K562 (cell line): ENCODE measurements around the gene ARHGAP31. TPM values are rescaled to one million over a fixed set of nuclear protein-coding genes. Genes with fewer than 3 reads are reported as not detected.

ENCODE experiments used
- ATAC-seq: fragments of 200-7000 bp; cut with Tn5 transposase; 3 replicates; pipeline ENCODE4 v1.9.1; 2020; ENCODE audit warnings: moderate library complexity
- BruUV-seq: library from RNA; stranded (reverse); fragments of 400-500 nt; replicated peaks from 2 replicates; lab custom pipeline; 2021; lab: Mats Ljungman, UMichigan
- CTCF ChIA-PET: fragments of 300-600 bp; formaldehyde crosslinking; extraction: SDS; loops from one replicate; lab custom pipeline; 2021; ENCODE audit warnings: low intra/inter-chr PET ratio; lab: Yijun Ruan, JAX
- POLR2A ChIA-PET: fragments of 300-600, 350-650 bp; sonication (Branson Sonifier 250); formaldehyde crosslinking; extraction: SDS; loops from one replicate; lab custom pipeline; 2021; ENCODE audit warnings: antibody characterized with exemption, inconsistent platforms; lab: Yijun Ruan, JAX
- DNase-seq, 4 experiments: peaks; one replicate each; pipeline versions ENCODE4 v3.0.0 to v3.0.0-alpha.2; 2011 to 2018; ENCODE audit warnings: low spot score in 3 of 4, mixed read lengths in 3 of 4; ENCODE audit errors: extremely low read depth in 1 of 4
- FAIRE-seq: peaks from 2 replicates; lab custom pipeline; 2011; peaks lifted over from hg19 to GRCh38; lab: Jason Lieb, UNC
- H2AFZ ChIP-seq: 2 replicates; pipeline ENCODE4 v1.6.0; 2011; ENCODE audit warnings: low read depth, low read length, control low read depth, inconsistent platforms
- H3K27ac ChIP-seq: fragments of 200-600 bp; 3 replicates; pipeline ENCODE4 v1.8.0; 2011; ENCODE audit warnings: low read depth, mild to moderate bottlenecking, control low read depth, inconsistent platforms, low read length, moderate library complexity, mixed read lengths; ENCODE audit errors: extremely low read depth
- H3K27me3 ChIP-seq, 2 experiments: fragments of 300-600 bp in 1 of 2; 2 replicates in 1 of 2; 3 replicates in 1 of 2; pipeline versions ENCODE4 v1.6.0 to v1.8.0; 2011; ENCODE audit warnings: inconsistent platforms in 2 of 2, low read length in 2 of 2, mild to moderate bottlenecking in 1 of 2, mixed read lengths in 1 of 2, moderate library complexity in 1 of 2; ENCODE audit not compliant: control insufficient read depth in 2 of 2, insufficient read depth in 2 of 2
- H3K36me3 ChIP-seq: fragments of 300-600 bp; 3 replicates; pipeline ENCODE4 v1.8.0; 2011; ENCODE audit warnings: mild to moderate bottlenecking, low read length, inconsistent platforms; ENCODE audit not compliant: control insufficient read depth, insufficient read depth
- H3K4me1 ChIP-seq, 2 experiments: fragments of 200-600 bp in 1 of 2; replicated peaks in 1 of 2; 2 replicates in 1 of 2; 3 replicates in 1 of 2; pipeline versions ENCODE4 v1.5.1 to v1.8.0; 2011; ENCODE audit warnings: inconsistent platforms in 2 of 2, low read length in 2 of 2, mild to moderate bottlenecking in 1 of 2, mixed read lengths in 1 of 2, moderate library complexity in 1 of 2; ENCODE audit not compliant: control insufficient read depth in 2 of 2, insufficient read depth in 2 of 2
- H3K4me2 ChIP-seq: 2 replicates; pipeline ENCODE4 v1.6.1; 2011; ENCODE audit warnings: low read length, control low read depth, inconsistent platforms, mixed read lengths; ENCODE audit not compliant: insufficient read depth
- H3K4me3 ChIP-seq: fragments of 200-600 bp; sonication (generic), shearing (Covaris generic); 2 replicates; pipeline ENCODE4 v1.5.1; 2016; ENCODE audit warnings: control low read depth, inconsistent platforms
- H3K79me2 ChIP-seq: fragments of 200-600 bp; 3 replicates; pipeline ENCODE4 v1.8.0; 2011; ENCODE audit warnings: low read length, inconsistent platforms; ENCODE audit not compliant: control insufficient read depth, insufficient read depth
- H3K9ac ChIP-seq, 2 experiments: 2 replicates each; pipeline versions ENCODE4 v1.6.0 to v1.6.1; 2011; ENCODE audit warnings: low read depth in 2 of 2, low read length in 2 of 2, control low read depth in 1 of 2, inconsistent platforms in 1 of 2, mild to moderate bottlenecking in 1 of 2, mixed read lengths in 1 of 2; ENCODE audit not compliant: insufficient read depth in 1 of 2
- H3K9me1 ChIP-seq: one replicate; pipeline ENCODE4 v1.6.0; 2011; ENCODE audit warnings: inconsistent platforms, mild to moderate bottlenecking, low read length, moderate library complexity; ENCODE audit not compliant: control insufficient read depth, insufficient read depth
- H3K9me3 ChIP-seq: replicated peaks from 2 replicates; pipeline ENCODE4 v1.5.1; 2011; ENCODE audit warnings: low read depth, low read length, inconsistent platforms; ENCODE audit not compliant: control insufficient read depth, insufficient read depth
- H4K20me1 ChIP-seq: replicated peaks from 2 replicates; pipeline ENCODE4 v1.6.1; 2011; ENCODE audit warnings: low read length, inconsistent platforms, mixed read lengths; ENCODE audit not compliant: control insufficient read depth, insufficient read depth
- ETV6 ChIP-seq, 3 experiments: fragments of 150-350 bp in 1 of 3; sonication (generic) in 1 of 3; formaldehyde crosslinking in 1 of 3; IDR thresholded peaks; 2 replicates each; pipeline versions ENCODE4 v1.6.1 to v1.8.0; 2014 to 2022; ENCODE audit warnings: borderline replicate concordance in 2 of 3, low read depth in 2 of 3, antibody characterized with exemption in 1 of 3, low read length in 1 of 3, mild to moderate bottlenecking in 1 of 3, missing genetic modification reagents in 1 of 3
- MTA1 ChIP-seq: fragments of 450-650 bp; IDR thresholded peaks from 2 replicates; pipeline ENCODE4 v1.6.1; 2017; ENCODE audit warnings: borderline replicate concordance
- NFE2L1 ChIP-seq: fragments of 450-650 bp; IDR thresholded peaks from 2 replicates; pipeline ENCODE4 v1.6.1; 2016; ENCODE audit warnings: missing genetic modification characterization, low read depth, mild to moderate bottlenecking, missing compliant biosample characterization, moderate library complexity, borderline replicate concordance
- ZNF239 ChIP-seq: fragments of 250-450 bp; sonication (Bioruptor Pico); IDR thresholded peaks from 2 replicates; pipeline ENCODE4 v1.4.0; 2020; ENCODE audit warnings: mild to moderate bottlenecking
- WGBS: fragments of 100-300 bp; shearing (Covaris generic); methylation state at CpG from one replicate; pipeline ENCODE4 v1.1.6; 2016; ENCODE audit warnings: low coverage, mixed read lengths; ENCODE audit not compliant: insufficient coverage; ENCODE audit errors: missing lambda C conversion rate; 5-methylcytosine and 5-hydroxymethylcytosine counted together
- in situ Hi-C: fragments of 300-500 bp; cut with MboI; formaldehyde crosslinking; loops from 4 replicates; pipeline ENCODE4 v1.15.0; 2018; ENCODE audit warnings: inconsistent platforms, mixed read lengths
- intact Hi-C: fragments of 100-400 bp; cut with micrococcal nuclease; formaldehyde crosslinking; loops from 2 replicates; pipeline ENCODE4 v1.14.2; 2022
- polyA plus RNA-seq, 8 experiments: library from polyadenylated mRNA; depleted of rRNA in 4 of 8; stranded (reverse) in 5 of 8; unstranded in 3 of 8; fragments of >200 nt; fragmentation: Nextera tagmentation in 2 of 8; fragmentation: Illumina TruSeq in 1 of 8; extraction: Ambion mirVana in 2 of 8; extraction: Trizol in 1 of 8; gene quantifications; 2 replicates each; pipeline versions ENCODE4 v1.2.1 to v1.2.3, GENCODE V29; 2011 to 2014; ENCODE audit warnings: inconsistent platforms in 1 of 8, missing spikeins in 1 of 8
- total RNA-seq, 7 experiments: library from RNA; depleted of rRNA in 6 of 7; stranded (reverse); fragments of >200 nt in 6 of 7; fragmentation: Illumina TruSeq in 2 of 7; extraction: Trizol in 2 of 7; gene quantifications; 2 replicates each; pipeline versions ENCODE4 v1.2.1 to v1.2.3, GENCODE V29; 2011 to 2021; ENCODE audit warnings: low replicate concordance in 1 of 7
- TF ChIP-seq, protein P1 (sequence below): fragments of 250-450 bp; sonication (Bioruptor Pico); IDR thresholded peaks from 2 replicates; pipeline ENCODE4 v1.8.0; 2021; ENCODE audit warnings: moderate library complexity, mild to moderate bottlenecking, inconsistent platforms
- TF ChIP-seq, protein P2 (sequence below): IDR thresholded peaks from 2 replicates; pipeline ENCODE4 v1.6.1; 2014; ENCODE audit warnings: antibody characterized with exemption

The ARHGAP31 gene
- total and polyA plus RNA-seq, 9 of the 15 experiments (the other 6 are each of a cell fraction or from before 2014, with no cell fraction given): under 0.01 to 0.13 (median 0.06) TPM; not detected in 5

DNA sequence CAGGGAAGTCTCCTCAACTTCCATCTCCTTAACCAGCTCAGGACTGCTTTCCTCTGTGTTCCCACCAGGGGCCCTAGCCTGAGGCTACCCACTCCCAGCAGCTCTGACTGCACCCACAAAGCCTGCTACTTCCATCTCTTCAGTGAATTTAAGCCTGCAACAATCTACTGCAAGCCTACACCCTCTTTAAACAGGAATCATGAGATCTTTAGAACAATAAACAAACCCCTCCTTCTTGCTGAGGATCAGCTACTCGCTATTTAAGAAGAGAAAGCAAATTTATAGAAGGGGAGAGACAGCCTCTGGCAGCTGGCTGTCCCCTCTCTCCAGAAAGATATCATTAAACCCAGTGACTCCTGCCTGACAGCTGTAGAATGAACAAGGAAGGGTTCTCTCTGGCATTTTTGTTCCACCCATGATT is 51.9 kb downstream of the ARHGAP31 start (continued):
- TF ChIP-seq, protein P1, sequence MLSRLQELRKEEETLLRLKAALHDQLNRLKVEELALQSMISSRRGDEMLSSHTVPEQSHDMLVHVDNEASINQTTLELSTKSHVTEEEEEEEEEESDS (CRISPR knock-in tag): no peak
- no peak for TF ChIP-seq MTA1
- no peak for TF ChIP-seq NFE2L1 (tag)
- TF ChIP-seq ZNF239: no peak

GRCh38 chr3:119347036-119347435 is 52.9 kb downstream of the ARHGAP31 start:
- no peak overlapping the region for H3K9ac ChIP-seq
- H2AFZ ChIP-seq: no peak overlapping the region
- 0% methylated on average over 3 of the region's 3 CpGs for WGBS
- H3K4me1 ChIP-seq: no peaks in the 10 kb centered on the region; a peak in 1 of 5 replicates
- POLR2A ChIA-PET: no interaction called here
- FAIRE-seq: no peak
- no peaks in the 10 kb centered on the region for H3K9me3 ChIP-seq
- H3K36me3 ChIP-seq: no peaks in the 10 kb centered on the region
- no peak overlapping the region for H3K4me2 ChIP-seq
- intact Hi-C loops: no loop called here
- H4K20me1 ChIP-seq: no peaks in the 10 kb centered on the region
- DNase-seq: no peak
- H3K4me3 ChIP-seq: no peak overlapping the region
- CTCF ChIA-PET: no interaction called here
- H3K27me3 ChIP-seq: peaks cover 3 to 26% of the 10 kb centered on the region in 2 experiments
- in situ Hi-C loops: no loop called here
- no peak for ATAC-seq
- no peak overlapping the region for H3K27ac ChIP-seq
- no peaks in the 10 kb centered on the region for H3K9me1 ChIP-seq
- no TSS peak for BruUV-seq
- TF ChIP-seq, protein P2, sequence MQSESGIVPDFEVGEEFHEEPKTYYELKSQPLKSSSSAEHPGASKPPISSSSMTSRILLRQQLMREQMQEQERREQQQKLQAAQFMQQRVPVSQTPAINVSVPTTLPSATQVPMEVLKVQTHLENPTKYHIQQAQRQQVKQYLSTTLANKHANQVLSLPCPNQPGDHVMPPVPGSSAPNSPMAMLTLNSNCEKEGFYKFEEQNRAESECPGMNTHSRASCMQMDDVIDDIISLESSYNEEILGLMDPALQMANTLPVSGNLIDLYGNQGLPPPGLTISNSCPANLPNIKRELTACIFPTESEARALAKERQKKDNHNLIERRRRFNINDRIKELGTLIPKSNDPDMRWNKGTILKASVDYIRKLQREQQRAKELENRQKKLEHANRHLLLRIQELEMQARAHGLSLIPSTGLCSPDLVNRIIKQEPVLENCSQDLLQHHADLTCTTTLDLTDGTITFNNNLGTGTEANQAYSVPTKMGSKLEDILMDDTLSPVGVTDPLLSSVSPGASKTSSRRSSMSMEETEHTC: no peak
- no peak for TF ChIP-seq ETV6 (IDR thresholded peaks at IDR 0.05; ENCODE audit: borderline replicate concordance in 1 of 2, low read depth in 2 of 2, low read length in 1 of 2)
- no peak for TF ChIP-seq ETV6 (CRISPR knock-in tag; IDR thresholded peaks at IDR 0.05; ENCODE audit: borderline replicate concordance)
- no peaks in the 10 kb centered on the region for H3K79me2 ChIP-seq
